GM19193 (cell line): ENCODE results near the gene BLNK.

Source experiments
- POLR2A ChIP-seq: IDR thresholded peaks from 4 replicates; pipeline ENCODE4 v1.6.1; 2011; ENCODE audit not compliant: insufficient read depth, insufficient read length; ENCODE audit errors: extremely low read depth

Gene BLNK

DNA sequence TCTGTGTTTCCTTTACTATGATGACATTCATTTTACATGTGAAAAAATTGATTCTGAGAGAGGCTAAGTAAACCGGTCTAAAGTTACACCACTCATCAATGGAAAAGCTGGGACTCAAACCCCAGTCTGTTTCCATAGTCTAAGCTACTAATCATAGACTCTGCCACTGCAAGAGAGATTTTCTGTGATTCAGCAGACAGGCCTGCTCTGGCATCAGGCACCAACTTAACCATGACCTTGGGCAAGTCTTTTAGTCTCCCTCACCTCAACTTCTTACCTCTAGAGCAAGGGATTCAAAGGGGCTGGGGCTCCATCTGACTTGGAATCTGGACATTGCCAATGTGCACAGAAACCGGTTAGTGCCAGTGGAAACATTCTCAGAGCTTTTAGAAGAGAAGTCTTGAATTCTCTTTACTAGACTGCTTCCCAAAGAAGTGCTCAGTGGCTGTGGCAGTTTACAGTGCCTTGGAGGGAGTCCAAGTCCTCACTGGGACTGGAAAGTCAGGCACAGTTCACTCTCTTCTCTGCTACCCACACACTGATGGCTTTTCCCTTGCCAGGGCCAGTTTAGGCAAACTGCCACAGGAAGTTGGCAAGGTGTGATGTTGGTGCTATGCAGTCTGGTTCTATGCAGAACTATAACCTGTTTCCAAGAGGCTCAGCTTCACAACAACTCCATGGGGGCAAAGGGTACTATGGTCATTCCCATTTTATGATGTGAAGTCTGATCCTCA lies 4.5 kb upstream of the BLNK start:
- no peak for TF ChIP-seq POLR2A

DNA sequence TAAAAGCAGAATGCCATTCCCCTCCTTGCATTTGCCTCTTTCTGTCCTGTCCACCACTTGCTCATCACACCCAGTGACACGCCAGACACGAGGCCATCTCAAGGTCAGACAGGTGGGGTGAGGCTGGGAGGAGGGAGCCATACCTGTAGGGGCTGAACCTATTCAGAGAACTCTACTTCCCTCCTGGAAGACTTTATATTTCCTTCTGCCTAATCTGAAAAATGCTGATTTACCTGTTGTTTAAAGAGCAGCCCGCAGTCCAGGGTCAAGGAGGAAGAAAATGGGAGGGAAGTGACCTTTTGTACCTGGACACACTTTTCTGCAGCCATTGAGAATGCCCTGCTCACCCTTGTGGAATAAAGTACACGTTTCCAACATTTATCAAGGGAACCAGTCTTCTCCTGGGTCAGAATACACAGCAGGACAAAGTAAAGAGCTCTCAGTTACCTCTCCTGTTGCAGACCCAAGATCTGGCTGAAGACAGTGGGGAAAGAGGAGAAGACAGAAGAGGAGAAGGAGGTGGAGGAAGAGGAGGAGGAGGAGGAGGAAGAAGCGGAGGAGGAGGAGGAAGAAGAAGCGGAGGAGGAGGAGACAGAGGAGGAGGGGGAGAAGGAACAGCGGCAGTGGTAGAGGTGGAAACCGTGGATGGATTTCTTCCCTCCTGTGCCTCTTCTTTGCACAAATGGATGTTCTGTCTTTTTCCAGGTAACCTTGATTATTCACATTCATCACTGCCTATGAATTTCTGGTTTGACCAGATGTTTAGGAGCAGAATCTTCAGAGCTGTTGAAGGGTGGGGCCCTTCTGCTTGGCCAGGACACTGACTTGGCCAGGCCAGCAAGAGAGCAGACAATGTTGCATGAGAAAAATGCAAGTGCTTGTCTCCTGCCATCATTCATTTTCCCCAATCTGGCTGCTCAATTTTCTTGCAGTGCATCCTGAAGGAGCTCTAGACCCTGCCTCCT lies 1.2 kb upstream of the BLNK start:
- peak; percentile 34 for TF ChIP-seq POLR2A

DNA sequence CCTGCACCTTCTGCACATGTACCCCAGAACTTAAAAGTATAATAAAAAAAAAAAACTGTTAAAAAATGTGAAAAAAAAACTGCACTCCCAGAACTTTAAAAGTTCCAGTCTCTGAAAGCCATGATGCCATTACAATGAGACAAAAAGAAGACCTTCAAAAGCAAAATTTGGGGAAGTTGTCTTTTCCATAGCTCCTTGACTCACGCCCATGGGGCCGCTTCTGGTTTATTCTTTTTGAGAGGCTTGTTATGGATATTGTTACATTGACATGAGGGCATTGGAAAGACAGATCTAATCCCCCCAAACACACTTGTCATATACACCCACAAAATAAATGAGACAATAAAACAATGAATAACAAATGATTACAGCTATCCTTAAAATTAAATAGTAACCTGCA lies 798 bp downstream of the BLNK start:
- TF ChIP-seq POLR2A = no peak

DNA sequence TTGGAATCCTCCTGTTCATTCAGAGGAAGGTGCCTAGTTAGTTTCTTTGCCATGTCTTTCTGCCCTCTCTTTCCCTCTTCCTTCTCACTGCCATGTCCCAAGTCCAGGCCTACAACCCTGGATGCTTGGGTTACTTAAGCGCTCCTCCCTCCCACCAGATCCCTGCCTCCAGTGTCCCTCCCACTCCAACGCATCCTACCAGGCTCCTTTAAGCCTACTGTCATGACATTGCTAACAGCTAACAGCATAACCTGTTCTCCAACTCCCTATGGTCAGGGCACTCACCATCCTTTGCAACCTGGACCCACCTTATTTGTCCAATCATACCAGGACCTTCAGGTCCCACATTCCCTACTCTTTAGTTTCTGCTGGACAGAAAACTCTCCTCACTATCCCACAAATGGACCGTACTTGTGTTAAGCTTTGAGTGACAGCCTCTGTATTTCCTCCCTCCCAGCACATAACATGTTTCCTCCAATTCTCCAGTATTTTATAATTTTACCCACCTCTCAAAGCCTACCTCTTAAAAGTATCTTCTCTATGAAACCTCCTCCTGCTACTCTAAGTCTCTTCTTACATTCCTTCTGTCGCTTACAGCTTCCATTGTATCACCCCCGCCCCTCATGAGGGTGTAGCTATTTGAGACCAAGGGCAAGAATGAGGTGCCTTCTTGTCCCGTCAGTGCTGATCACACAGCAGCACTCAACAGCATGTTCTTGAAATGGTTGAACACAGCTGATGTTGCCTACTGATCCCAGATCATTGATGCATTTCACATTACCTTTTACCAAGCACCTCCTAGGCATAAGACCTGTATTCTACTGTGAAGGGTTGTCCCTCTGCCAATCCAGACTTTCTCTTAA lies 1.7 kb downstream of the BLNK start:
- peak; percentile 28 for TF ChIP-seq POLR2A

DNA sequence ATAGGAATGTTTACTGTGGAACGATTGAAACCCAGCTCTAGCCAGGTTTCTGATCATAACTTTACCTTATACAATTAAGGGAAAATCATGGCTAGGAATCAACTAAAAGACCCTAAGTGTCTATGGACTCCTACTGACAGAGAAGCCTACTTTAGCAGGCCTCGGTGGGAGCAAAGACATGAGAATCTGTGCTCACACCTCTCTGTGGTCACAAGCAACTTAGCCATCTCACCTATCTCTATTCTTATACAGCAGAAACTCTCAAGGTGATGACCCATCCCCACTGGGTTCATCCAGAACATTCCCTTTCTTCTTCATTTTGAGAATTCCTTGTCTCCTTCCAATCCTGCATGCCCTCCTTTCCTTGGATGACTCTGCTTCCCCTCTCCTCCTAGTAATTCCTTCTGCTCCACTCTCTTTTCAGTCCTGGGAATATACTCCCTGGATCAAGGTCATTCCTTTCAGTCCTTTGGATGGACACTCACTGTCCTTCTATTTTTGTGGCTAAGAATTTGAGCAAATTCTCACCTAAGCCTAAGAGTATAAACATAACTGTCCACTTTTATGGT lies 2.9 kb downstream of the BLNK start:
- no peak for TF ChIP-seq POLR2A

DNA sequence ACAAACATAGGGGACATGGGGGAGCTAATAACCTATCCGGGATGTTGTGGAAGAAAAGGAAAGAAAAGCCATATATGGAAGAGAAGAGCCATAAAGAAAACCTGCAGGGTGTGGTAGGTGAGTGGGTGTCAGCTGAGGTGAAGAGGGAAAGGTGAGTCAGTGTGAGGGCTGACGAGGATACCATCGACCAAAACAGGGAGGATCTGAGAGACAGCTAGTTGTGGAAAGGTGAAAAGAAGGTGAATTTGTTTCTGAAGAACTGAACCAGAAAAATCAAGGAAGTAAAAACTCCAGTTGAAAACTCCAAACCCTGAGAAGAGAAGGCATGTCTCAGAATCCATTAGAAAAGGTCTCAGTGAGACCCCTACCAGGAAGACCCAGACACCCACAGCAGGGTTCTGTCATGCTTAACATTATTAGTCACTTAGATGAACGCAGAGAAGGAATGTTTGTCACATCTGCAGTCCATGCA lies 4.1 kb downstream of the BLNK start:
- no peak for TF ChIP-seq POLR2A

DNA sequence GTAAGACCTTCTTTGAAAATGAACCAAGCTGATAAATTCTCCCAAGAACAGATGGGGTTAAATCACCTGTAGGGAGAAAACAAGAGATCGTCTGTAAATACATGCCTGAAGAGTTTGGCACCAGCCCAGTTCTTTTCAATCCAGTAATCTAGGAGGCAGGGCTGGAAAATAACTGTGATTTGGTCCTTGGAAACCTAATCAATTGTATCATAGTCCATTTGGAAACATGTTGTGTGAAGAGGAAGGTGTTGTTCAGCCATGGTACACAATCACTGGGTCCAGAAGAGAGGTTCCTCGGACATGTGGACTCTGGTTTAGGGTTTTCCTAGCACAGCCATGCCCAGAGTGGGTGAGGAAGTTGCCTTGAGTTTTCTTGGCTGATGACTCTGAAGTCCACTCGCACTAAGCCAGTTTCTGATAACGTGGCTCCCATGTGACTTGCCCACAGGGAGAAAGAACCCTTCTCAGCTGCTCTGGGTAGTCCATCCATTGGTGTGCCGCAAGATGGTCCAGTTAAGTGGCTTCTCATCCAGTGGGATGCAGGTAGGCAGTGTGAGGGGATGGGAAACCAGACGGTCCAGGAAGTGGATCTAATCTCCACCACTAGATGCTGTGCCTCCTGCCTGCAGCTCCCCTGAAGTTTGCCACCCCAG lies 5.1 kb downstream of the BLNK start:
- TF ChIP-seq POLR2A = peak; percentile 20

DNA sequence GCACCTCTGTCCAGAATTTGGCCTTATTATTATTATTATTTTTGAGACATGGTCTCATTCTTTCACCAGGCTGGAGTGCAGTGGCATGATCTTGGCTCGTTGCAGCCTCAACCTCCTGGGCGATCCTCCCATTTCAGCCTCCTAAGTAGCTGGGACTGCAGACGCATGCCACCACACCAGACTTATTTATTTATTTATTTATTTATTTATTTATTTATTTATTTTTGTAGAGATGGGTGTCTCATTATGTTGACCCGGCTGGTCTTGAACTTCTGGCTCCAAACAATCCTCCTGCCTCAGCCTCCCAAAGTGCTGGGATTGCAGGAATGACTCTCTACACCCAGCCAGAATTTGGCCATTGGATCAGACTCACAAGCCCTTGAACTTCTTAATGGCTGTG lies 6.4 kb downstream of the BLNK start:
- TF ChIP-seq POLR2A = no peak

DNA sequence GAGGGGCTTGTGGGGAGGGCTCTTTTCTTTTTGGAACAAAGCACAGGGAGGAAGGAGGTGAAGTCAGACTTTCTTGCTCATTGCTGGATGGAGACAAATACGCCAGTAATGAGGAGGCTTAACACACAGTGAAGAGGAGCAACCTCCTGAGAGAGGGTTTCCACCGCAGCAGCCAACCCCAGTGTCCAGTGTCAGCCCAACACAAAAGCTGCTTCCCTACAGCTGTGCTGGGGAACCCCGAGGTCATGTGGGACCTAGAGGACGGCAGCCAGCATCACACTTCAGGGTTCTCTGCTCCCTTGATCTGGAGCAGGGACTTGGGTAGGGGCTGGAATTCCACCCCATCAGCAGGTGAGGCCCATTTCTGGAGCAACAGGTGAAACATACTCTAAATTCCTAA lies 7.7 kb downstream of the BLNK start:
- TF ChIP-seq POLR2A = no peak

DNA sequence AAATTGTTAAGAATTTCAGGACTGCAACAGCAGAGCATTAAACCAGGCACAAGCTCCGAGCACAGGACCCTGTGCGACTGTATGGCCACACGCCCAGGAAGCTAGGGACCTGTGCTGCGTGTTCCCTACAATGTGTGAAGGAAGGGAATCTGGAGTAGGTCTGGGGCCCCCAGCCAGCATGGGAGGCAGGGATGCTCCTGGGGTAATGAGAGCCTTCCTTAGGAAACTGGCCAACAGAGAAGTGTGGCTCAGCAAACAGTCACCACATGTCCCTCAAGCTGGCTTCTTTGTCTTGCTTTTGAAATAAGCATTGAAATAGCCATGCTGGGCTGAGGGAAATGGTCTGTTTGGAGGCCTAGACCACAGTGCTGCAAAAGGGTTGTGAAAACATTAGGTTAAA lies 8.2 kb downstream of the BLNK start:
- no peak for TF ChIP-seq POLR2A

DNA sequence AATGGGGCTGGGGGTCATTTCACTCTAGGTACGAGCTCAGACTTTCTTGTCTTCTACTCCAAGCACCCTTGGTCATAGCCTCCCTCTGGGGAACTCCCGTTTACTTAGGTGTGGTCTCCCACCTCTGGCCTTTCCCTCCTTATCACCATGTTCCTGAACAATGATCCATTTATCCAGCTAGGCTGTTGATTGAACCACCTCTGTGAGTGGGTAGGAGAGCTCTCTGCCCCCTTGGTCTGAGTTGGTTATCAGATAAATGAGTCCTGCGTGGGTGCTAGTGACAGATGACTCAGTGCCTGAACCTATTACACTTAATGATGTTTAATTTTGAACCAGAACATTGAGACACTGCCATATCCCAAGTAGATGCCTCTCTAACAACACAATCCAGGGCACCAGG lies 9.4 kb downstream of the BLNK start:
- no peak for TF ChIP-seq POLR2A

DNA sequence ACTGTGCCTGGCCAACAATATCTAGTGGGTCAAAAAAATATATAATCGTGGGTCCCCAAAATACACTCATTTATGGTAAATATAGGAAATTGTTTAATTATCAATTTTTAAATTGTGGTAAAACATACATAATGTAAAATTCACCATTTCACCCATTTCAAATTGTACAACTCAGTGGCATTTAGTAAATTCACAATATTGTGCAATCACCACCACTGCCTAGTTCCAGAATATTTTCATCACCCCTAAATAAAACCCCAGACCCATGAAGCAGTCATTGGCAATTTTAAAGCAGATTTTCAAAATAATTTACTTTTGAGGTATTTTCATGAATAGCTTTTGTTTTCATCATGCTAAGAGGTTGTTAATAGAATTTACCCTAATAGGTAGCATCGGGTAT lies 10.2 kb downstream of the BLNK start:
- TF ChIP-seq POLR2A = no peak

DNA sequence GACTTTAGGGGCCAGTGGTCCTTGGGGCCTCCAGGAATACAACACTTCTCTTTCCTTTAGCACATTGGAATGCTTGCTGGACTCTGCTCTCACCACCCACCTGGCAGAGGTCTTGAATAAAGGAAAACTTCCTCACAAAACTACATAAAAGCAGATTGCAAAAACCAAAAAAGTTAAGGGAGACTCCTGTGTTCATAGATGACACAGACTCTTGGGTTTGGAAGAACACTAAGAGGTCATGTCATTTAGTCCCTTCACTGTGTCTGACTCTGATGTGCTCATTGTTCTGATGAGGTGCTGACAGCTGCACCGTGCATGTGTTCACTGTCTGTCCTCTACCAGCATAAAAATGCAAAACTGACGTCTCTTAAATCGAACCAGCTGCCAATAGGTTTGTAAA lies 11.4 kb downstream of the BLNK start:
- no peak for TF ChIP-seq POLR2A

DNA sequence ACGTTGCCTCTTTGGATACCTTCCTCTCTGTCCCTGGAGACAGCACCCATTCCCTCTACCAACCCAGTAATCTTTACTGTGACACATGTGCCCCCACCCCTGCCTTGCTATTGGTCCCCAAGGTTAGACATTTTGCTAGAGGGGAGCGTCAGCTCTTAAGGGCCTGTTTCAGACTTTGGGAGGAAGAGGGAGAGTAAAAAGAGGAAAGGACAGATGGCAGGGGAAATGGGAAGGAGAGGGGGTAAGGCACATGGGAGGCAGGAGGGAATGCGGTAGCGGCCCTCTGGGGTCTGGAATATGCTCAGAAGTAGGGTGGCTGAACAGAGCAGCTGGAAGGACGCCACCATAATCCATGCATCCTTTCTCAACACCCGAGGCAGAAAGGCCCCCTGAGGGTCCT lies 12.2 kb downstream of the BLNK start:
- TF ChIP-seq POLR2A = no peak
